ENCODE results near the gene CCDC60. TPM values are rescaled to one million over a fixed set of nuclear protein-coding genes. Genes with fewer than 3 reads are reported as not detected.

CCDC60 gene
- total and polyA plus RNA-seq, 5 experiments from 2014 or later: not detected

- POLR2A ChIA-PET: no interaction called here
Measured at GRCh38 chr12:119589634-119590033, 255.1 kb downstream of the CCDC60 start.

More at GRCh38 chr12:119589634-119590033, 255.1 kb downstream of the CCDC60 start:
- DNase-seq (no peak), ATAC-seq (no peak)
- Mint-ChIP-seq H3K4me1 (peaks cover 0 to 8% (median 4%) of the 10 kb centered on the region in 4 donors), H3K36me3 (no peaks in the 10 kb centered on the region), H3K27me3 (peaks cover 23 to 74% (median 37%) of the 10 kb centered on the region in 5 donors), H3K9me3 (no peaks in the 10 kb centered on the region), H3K27ac (no peak overlapping the region), H3K4me3 (no peak overlapping the region)

Other genes with a start within 250 kb of the CCDC60 start
- not detected for gene HSPB8, start 155.8 kb upstream of the CCDC60 start, total RNA-seq
- gene HSPB8, start 155.8 kb upstream of the CCDC60 start, polyA plus RNA-seq: not detected

All from naive thymus-derived CD8-positive, alpha-beta T cell (primary cell).